Skeletal muscle cell (primary cell): ENCODE results near the gene SIK1.
A peak's percentile ranks its signal among the peaks of the same experiment; 100 is the strongest.

Experiments used
- DNase-seq: peaks from one replicate; pipeline ENCODE4 v3.0.0-alpha.2; 2010; ENCODE audit warnings: low read depth
- H3K4me3 ChIP-seq: 2 replicates; pipeline ENCODE4 v1.5.1; 2011; ENCODE audit warnings: low read depth, mild to moderate bottlenecking, control low read depth, low read length, moderate library complexity

Gene SIK1

DNA sequence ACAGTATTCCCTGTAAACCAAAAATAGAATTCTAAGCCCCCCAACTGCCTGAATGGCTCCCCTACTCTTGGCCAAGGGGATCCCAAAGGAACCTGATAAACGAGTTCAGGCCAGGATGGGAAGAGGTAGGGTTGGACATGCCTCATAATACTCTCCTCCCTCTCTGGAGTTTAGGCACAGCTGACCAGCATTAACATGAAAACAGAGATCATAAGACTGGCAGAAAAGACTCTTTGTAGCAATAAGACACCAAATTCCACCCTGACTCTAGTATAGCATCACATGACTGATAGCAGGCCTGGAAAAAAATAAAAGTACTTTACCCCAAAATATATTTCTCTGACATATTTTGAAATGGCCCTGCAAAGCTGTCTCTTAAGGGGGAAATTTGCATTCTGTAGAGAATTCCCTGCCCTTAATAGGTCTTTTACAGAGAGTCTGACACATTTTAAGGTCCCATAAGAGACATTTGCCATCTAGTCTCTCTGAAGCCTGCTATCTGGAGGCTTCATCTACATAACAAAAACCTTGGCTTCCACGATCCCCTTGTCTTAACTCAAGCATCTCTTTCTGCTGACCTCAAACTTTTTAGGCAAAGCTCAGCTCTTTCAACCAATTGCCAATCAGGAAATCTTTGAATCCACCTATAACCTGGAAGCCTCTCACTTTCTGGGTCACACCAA is 55.9 kb downstream of the SIK1 start:
- no peak overlapping the region for H3K4me3 ChIP-seq
- no peak for DNase-seq

DNA sequence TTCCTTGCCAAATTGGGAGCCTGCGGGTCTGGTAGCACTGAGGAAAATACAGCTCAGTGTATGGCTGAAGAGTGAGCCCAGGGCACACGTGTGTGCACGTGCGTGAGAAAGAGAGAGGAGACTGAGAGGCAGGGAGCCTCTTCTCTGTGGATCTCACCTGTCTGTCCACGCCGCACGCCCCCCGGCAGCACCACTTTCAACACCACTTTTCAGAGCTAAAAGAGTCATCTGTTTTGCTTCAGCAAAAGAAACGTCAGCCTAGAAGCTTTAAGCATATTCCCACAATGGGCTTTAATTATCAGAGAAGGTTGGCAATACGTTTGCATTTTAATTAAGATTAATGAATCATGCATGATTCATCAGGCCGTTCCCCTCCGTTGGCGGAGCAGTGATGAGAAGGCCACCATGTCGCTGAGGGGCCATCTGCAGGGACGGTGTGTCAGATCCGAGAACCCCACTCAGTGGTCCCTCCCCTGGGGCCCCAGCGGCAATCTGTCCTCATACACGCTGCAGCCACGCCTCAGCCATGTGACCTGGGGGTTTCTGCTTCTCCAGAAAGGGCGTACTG is 56.8 kb downstream of the SIK1 start:
- H3K4me3 ChIP-seq: no peak overlapping the region
- DNase-seq: no peak

DNA sequence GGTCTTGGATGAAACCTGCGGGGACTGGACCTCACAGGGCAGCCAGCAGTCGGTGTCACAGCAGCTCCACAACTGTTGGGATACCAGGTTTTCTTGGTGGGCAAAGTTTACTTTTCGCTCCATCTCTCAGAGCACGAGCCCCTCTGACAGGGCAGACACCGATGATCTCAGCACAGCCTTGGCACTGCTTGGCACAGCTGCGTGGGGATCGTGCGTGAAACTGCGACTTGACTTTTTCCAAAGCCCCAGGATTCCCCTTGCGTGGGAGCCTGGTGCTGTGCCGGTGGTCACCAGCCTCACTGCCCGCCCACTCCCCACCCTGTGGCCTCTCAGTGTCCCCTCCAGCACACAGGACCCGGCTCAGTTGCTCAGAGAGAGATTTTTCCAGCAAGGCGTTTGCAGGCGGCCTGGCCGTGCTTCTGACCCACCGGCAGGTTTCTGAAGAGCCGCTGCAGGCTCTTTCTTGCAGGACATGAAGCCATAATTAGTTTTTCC is 57.3 kb downstream of the SIK1 start:
- H3K4me3 ChIP-seq: no peak overlapping the region
- no peak for DNase-seq

DNA sequence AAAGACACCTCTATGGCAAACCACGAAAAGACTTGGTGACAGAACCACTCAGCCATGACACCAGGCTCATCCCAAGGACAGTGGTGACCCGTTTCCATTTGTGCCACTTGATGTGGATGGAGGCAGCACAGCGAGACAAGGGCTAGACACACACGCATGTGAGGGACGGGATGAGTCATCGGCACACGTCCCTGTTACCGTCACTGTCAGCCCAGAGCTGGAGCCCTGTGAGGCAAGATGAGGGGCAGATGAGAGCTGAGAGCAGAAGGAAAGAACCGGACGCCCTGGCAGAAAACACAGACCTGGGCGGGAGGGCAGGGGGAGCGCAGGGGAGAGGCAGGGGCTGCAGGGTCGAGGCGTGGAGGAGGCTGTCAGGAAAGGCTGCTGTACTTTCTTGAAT is 57.8 kb downstream of the SIK1 start:
- DNase-seq: peak; percentile 43
- H3K4me3 ChIP-seq: no peak overlapping the region

DNA sequence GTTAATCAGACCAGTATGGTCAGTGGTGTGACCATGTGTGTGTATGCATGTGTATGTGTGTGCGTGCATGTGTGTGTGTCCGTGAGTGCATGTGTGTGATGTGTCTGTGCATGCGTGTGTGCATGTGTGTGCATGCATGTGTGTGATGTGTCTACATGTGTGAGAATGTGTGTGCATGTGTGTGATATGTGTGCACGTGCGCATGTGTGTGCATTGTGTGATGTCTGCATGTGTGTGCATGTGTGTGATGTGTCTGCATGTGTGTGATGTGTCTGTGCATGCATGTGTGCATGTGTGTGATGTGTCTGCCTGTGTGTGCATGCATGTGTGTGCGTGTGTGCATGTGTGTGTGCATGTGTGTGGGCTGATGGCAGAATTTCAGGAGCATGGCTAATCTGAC is 58.2 kb downstream of the SIK1 start:
- H3K4me3 ChIP-seq: no peak overlapping the region
- no peak for DNase-seq

DNA sequence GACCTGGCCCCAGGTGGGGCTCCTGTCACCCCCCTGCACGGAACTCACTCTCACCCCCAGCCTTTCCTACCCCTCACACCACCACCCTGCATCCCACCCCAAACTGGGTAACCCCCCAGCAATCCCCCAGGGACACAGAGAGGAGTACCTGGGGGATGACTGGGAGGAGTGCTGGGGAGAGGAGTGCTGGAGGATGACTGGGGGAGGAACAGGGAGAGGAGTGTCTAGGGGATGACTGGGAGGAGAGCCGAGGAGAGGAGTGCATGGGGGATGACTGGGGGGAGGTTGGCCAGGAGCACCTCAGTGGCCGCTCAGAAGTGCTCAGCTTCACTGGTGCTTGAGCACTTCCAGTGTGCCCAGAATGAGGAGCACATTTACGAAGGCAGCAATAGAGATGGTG is 59.1 kb downstream of the SIK1 start:
- DNase-seq: no peak
- H3K4me3 ChIP-seq: no peak overlapping the region

DNA sequence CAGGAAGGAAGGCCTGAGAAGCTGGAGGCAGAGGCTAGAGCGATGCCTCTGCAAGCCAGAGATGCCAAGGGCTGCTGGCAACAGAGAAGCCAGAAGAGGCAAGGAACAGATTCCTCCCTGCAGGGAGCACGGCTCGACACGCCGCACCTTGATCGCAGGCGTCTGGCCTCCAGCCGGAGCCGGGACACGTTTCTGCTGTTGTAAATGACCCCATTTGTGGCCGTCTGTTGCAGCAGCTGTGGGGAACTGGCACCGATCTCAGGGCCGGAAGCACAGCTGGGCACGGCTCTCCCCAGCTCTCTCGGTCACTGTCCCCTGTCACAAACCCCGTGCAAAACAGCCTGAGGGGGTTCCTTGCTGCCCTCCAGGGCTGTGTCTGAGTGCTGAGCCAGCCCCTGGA is 59.6 kb downstream of the SIK1 start:
- no peak for DNase-seq
- no peak overlapping the region for H3K4me3 ChIP-seq

DNA sequence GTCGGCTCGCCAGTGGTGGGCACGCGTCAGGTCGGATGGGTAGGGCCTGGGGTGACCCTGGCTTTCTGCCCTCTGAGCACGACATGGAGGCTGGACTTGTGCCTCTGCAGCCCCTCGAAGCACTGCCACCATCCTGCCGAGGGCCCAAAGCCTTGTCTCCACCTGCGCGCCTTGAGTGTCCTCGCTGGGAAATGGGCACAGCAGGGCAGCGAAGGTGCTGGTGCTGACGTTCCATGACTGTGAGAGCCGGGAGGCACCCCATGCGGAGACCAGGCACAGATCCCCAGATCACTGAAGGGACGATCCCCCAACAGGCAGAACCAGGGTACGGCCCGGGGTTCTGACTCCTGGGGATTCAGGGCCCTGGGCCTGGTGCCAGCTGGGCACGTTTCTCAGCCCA is 60.3 kb downstream of the SIK1 start:
- no peak for DNase-seq
- H3K4me3 ChIP-seq: no peak overlapping the region

DNA sequence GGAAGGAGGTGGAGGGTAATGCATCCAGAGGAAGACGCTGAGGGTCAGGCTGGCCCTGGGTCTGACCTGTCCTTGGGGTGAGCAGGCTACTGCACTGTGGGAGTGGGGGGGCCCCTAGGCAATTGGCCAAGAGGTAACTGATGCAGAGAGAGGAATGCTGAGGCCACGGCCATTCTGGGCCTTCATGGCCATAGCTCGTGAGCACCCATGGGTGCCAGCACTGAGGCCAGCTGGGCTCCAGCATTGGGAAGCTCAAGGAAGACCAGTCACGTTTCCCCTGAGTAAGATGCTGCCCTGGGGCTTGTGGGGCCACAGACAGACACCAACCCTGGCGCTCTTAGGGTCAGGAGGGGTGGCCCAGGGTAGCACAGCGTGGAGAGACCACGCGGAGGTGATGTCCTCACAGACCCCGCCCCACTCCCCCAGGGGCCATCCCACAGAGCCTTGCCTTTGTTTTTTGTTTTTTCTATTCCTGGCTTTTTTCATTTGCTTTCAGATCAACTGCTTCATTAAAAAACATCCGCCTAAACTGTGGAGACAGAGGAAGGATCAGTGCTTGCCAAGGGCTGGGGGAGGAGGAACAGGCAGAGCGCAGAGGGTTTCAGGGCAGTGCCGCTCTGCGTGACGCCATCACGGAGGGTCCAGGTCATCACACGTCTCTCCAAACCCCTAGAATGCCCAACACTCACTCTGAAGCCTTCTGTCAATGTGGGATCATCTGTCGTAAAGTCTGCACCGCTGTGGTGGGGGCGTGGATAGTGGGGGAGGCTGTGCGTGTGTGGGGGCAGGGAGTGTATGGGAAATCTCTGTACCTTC is 61.1 kb downstream of the SIK1 start:
- no peak for DNase-seq

DNA sequence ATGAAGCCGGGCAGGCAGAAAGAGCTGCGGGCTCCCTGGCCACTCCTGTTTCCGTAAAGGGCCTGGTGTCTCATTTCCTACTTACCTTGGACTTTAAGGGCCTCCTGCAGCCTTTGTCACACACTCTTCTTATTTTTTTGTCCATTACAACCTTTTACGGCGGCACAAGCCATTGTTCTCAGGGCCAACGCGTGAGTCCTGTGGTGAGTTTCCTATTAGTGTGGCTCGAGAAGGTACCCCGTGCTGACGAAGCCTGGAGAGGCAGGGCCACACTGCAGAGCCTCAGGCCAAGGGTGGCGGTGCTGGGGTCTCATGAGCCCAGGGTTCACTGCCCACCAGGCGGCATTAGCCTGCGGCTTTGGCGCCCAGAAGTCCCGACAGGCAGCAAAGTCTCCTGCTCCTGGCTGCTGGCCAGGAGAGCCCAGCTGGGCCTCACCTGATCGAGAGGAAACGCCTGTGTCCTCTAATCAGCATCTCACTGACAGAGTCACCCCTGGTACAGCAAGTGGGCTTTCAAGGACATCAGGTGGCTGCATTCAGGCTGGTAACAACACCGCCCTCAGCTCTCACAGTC is 62.0 kb downstream of the SIK1 start:
- H3K4me3 ChIP-seq: no peak overlapping the region
- DNase-seq: no peak

More for the DNA sequence above, 61.1 kb downstream of the SIK1 start:
- H3K4me3 ChIP-seq: no peak overlapping the region
